ENCODE measurements around the gene RTBDN. TPM values are rescaled to one million over a fixed set of nuclear protein-coding genes. Genes with fewer than 3 reads are reported as not detected.

RTBDN gene
- total RNA-seq, 1 donor from 2014 or later, result not detected

DNA sequence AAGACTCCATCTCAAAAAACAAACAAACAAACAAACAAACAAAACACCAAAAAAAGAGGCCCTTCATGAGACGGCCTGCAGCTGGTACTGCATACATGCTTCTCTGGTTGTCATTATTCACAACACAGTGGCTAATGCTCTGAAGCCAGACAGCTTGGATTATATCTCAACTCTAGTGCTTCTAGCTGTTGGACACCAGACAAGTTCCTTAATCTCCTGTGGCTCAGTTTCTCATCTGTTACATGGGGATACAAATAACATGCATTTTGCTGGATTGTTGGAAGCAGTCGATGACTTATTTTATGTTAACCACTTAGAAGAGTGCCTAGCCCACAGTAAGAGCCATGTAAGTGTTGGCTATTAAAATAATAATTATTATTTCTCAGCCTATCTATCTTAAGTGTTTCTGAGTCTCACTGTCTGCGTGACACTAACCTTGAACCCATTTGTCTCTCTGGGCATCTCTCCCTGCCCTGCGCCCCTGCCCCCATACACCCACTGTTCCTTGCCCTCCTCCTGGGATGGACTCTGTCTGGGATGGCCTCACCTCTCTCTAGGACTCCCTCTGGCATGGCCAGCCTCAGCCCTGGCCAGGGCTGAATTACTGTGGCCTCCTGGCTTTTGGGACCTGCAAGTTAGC lies 46.2 kb downstream of the RTBDN start:
- peak overlapping the region; percentile 90 for H3K4me3 Mint-ChIP-seq
- H3K36me3 Mint-ChIP-seq (ENCODE audit: low read depth), result peaks cover 15% of the 10 kb centered on the region
- no peaks in the 10 kb centered on the region for H3K9me3 Mint-ChIP-seq
- intact Hi-C loops (cut with micrococcal nuclease), result no loop called here
- H3K27me3 Mint-ChIP-seq, result no peaks in the 10 kb centered on the region
- TF ChIP-seq, protein P1, sequence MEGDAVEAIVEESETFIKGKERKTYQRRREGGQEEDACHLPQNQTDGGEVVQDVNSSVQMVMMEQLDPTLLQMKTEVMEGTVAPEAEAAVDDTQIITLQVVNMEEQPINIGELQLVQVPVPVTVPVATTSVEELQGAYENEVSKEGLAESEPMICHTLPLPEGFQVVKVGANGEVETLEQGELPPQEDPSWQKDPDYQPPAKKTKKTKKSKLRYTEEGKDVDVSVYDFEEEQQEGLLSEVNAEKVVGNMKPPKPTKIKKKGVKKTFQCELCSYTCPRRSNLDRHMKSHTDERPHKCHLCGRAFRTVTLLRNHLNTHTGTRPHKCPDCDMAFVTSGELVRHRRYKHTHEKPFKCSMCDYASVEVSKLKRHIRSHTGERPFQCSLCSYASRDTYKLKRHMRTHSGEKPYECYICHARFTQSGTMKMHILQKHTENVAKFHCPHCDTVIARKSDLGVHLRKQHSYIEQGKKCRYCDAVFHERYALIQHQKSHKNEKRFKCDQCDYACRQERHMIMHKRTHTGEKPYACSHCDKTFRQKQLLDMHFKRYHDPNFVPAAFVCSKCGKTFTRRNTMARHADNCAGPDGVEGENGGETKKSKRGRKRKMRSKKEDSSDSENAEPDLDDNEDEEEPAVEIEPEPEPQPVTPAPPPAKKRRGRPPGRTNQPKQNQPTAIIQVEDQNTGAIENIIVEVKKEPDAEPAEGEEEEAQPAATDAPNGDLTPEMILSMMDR (IDR thresholded peaks at IDR 0.05), result no peak
- ATAC-seq (ENCODE audit: low read depth) (no peak), DNase-seq (no peak)
- peaks cover 39% of the 10 kb centered on the region for H3K4me1 Mint-ChIP-seq
- CTCF ChIA-PET, result interaction anchor here (4.3 kb wide), 1 partner anchor 11 kb away, joined by 43 read pairs; no protein-coding TSS in a partner anchor
- peak overlapping the region; percentile 99 for H3K27ac Mint-ChIP-seq
- POLR2A ChIA-PET, result interaction anchor here (0.6 to 13.2 kb wide), 10 partner anchors 10 to 316 kb away, joined by 3 to 909 read pairs (median 5); partner anchors contain the start of genes CALR, HOOK2, RNASEH2A and TRIR

DNA sequence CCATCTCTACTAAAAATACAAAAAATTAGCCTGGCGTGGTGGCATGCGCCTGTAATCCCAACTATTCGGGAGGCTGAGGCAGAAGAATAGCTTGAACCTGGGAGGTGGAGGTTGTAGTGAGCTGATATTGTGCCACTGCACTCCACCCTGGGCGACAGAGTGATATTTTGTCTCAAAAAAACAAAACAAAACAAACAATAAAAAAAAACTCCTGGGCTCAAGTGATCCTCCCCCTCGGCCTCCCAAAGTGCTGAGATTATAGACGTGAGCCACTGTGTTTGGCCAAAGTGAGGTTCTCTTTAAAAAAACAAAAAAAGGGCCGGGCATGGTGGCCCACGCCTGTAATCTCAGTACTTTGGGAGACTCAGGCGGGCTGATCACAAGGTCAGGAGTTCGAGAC lies 46.9 kb downstream of the RTBDN start:
- H3K36me3 Mint-ChIP-seq (ENCODE audit: low read depth), result peaks cover 12% of the 10 kb centered on the region
- TF ChIP-seq, protein P1 (IDR thresholded peaks at IDR 0.05), result no peak
- no peak for DNase-seq
- no peak for ATAC-seq (ENCODE audit: low read depth)
- ChIA-PET POLR2A (interaction anchor here (1.3 to 13.2 kb wide), 3 partner anchors 8 to 53 kb away, joined by 3 to 909 read pairs (median 8); partner anchors contain the start of genes HOOK2 and TRIR), CTCF (interaction anchor here (1.0 to 4.3 kb wide), 2 partner anchors 10 to 60 kb away, joined by 3 to 43 read pairs; no protein-coding TSS in a partner anchor)
- H3K4me1 Mint-ChIP-seq, result peaks cover 39% of the 10 kb centered on the region
- intact Hi-C loops (cut with micrococcal nuclease), result no loop called here
- no peaks in the 10 kb centered on the region for H3K27me3 Mint-ChIP-seq
- H3K9me3 Mint-ChIP-seq, result no peaks in the 10 kb centered on the region
- H3K27ac Mint-ChIP-seq, result peak overlapping the region; percentile 99
- no peak overlapping the region for H3K4me3 Mint-ChIP-seq

DNA sequence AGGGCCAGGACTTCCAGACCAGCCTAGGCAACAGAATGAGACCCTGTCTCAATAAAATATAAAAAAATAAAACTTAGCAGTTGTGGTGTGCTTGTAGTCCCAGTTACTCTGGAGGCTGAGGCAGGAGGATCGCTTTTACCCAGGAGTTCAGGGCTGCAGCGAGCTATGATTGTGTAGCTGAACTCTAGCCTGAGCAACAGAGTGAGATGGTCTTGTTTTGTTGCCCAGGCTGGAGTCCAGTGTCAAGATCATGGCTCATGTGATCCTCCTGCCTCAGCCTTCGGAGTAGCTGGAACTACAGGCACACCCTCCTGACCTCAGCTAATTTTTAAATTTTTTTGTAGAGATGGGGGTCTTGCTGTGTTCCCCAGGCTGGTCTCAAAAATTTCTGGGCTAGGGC lies 47.4 kb downstream of the RTBDN start:
- H3K9me3 Mint-ChIP-seq, result no peaks in the 10 kb centered on the region
- no peak overlapping the region for H3K4me3 Mint-ChIP-seq
- no peak overlapping the region for H3K27ac Mint-ChIP-seq
- CTCF ChIA-PET, result interaction anchor here (0.7 to 4.3 kb wide), 3 partner anchors 9 to 61 kb away, joined by 3 to 43 read pairs (median 3); no protein-coding TSS in a partner anchor
- H3K36me3 Mint-ChIP-seq (ENCODE audit: low read depth), result peaks cover 12% of the 10 kb centered on the region
- ATAC-seq (ENCODE audit: low read depth), result no peak
- TF ChIP-seq, protein P1 (IDR thresholded peaks at IDR 0.05), result no peak
- H3K27me3 Mint-ChIP-seq, result no peaks in the 10 kb centered on the region
- H3K4me1 Mint-ChIP-seq, result peaks cover 44% of the 10 kb centered on the region
- intact Hi-C loops (cut with micrococcal nuclease), result no loop called here
- POLR2A ChIA-PET, result interaction anchor here (1.3 to 13.2 kb wide), 3 partner anchors 9 to 53 kb away, joined by 3 to 909 read pairs (median 8); partner anchors contain the start of genes HOOK2 and TRIR
- DNase-seq, result no peak

DNA sequence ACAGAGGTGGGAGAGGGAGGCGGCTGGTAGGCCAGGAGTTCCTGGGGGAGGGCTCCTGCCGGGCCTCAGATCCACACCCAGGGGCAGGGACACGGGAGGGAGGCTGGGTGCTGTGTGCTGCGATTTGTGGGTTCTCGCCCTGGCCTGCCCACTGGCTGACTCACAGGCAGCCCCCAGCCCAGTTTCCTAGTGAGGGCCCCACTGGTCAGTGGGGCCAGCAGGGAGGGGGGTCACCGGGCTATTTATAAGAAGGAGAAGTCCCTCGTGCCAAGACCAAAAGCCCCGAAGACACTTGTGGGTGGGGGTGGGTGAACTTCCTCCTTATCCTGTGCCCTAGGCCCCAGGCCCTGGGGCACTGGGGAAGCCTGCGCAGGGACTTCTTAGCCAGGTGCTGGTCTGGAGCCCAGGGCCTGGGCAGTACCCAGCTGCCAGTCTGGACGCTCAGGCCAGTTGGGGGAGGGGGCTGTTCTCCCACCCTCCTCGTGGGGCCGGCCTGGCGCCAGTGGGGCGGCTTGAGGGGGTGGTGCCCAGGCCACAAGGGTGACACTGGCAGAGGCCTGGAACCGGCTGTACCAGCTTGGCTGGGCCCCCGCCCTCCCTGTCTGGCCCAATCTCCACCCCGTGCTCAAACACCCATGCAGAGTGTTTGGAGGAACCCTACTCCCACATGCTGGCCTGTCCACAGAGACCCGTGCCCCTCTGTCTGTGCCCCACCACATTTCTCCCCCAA lies 48.1 kb downstream of the RTBDN start:
- no peaks in the 10 kb centered on the region for H3K27me3 Mint-ChIP-seq
- H3K9me3 Mint-ChIP-seq, result no peaks in the 10 kb centered on the region
- DNase-seq (peak; percentile 56), ATAC-seq (ENCODE audit: low read depth) (no peak)
- TF ChIP-seq, protein P1 (IDR thresholded peaks at IDR 0.05), result no peak
- CTCF ChIA-PET, result interaction anchor here (0.7 to 4.3 kb wide), 3 partner anchors 9 to 61 kb away, joined by 3 to 43 read pairs (median 3); no protein-coding TSS in a partner anchor
- POLR2A ChIA-PET, result interaction anchor here (1.5 to 13.2 kb wide), 2 partner anchors 8 to 9 kb away, joined by 8 to 909 read pairs; partner anchors contain the start of gene HOOK2
- peaks cover 9% of the 10 kb centered on the region for H3K36me3 Mint-ChIP-seq (ENCODE audit: low read depth)
- peak overlapping the region; percentile 41 for H3K4me3 Mint-ChIP-seq
- peaks cover 51% of the 10 kb centered on the region for H3K4me1 Mint-ChIP-seq
- H3K27ac Mint-ChIP-seq, result no peak overlapping the region
- intact Hi-C loops (cut with micrococcal nuclease), result no loop called here
